GM23338 (cell line): ENCODE results near the gene ZEB2. TPM values are rescaled to one million over a fixed set of nuclear protein-coding genes. Genes with fewer than 3 reads are reported as not detected.
A peak's percentile ranks its signal among the peaks of the same experiment; 100 is the strongest.

Experiments used
- ATAC-seq: fragments of 200-7000 bp; cut with Tn5 transposase; 3 replicates; pipeline ENCODE4 v1.9.1; 2020
- DNase-seq: peaks from one replicate; pipeline ENCODE4 v3.0.0-alpha.2; 2015; ENCODE audit warnings: low spot score
- H2AFZ ChIP-seq: fragments of 200-600 bp; sonication (generic); 2 replicates; pipeline ENCODE4 v1.8.0; 2016; ENCODE audit warnings: antibody characterized with exemption, mild to moderate bottlenecking, moderate library complexity
- H3F3A ChIP-seq: fragments of 200-600 bp; sonication (generic); replicated peaks from 2 replicates; pipeline ENCODE4 v1.8.0; 2017; ENCODE audit warnings: antibody characterized with exemption, mixed run types, low read depth
- H3K27ac ChIP-seq: fragments of 200-600 bp; sonication (generic); 2 replicates; pipeline ENCODE4 v1.6.1; 2016; ENCODE audit warnings: low read depth
- H3K27me3 ChIP-seq: fragments of 200-600 bp; sonication (generic); 2 replicates; pipeline ENCODE4 v1.8.0; 2016; ENCODE audit warnings: mild to moderate bottlenecking, mixed run types, moderate library complexity; ENCODE audit not compliant: insufficient read depth
- H3K36me3 ChIP-seq: fragments of 200-600 bp; sonication (generic); 2 replicates; pipeline ENCODE4 v1.8.0; 2016; ENCODE audit warnings: mild to moderate bottlenecking; ENCODE audit not compliant: insufficient read depth
- H3K4me1 ChIP-seq: fragments of 200-600 bp; sonication (generic); 2 replicates; pipeline ENCODE4 v1.8.0; 2016; ENCODE audit warnings: mild to moderate bottlenecking, moderate library complexity; ENCODE audit not compliant: insufficient read depth
- H3K4me2 ChIP-seq: fragments of 200-600 bp; sonication (generic); 2 replicates; pipeline ENCODE4 v1.7.1; 2017; ENCODE audit warnings: mixed run types
- H3K4me3 ChIP-seq: fragments of 200-600 bp; sonication (generic); 2 replicates; pipeline ENCODE4 v1.6.1; 2016; ENCODE audit warnings: mixed run types
- H3K79me2 ChIP-seq: fragments of 200-600 bp; sonication (generic); replicated peaks from 2 replicates; pipeline ENCODE4 v1.8.0; 2017; ENCODE audit warnings: mild to moderate bottlenecking; ENCODE audit not compliant: insufficient read depth
- H3K9me2 ChIP-seq: fragments of 200-600 bp; sonication (generic); 2 replicates; pipeline ENCODE4 v1.8.0; 2017; ENCODE audit not compliant: insufficient read depth
- H4K20me1 ChIP-seq: fragments of 200-600 bp; sonication (generic); replicated peaks from 2 replicates; pipeline ENCODE4 v1.8.0; 2017; ENCODE audit warnings: mild to moderate bottlenecking; ENCODE audit not compliant: insufficient read depth
- H3K27ac Mint-ChIP-seq: 2 replicates; pipeline ENCODE4 v1.8.0; 2020; ENCODE audit warnings: inconsistent platforms, mild to moderate bottlenecking, moderate library complexity, mixed read lengths
- H3K27me3 Mint-ChIP-seq: 3 replicates; pipeline ENCODE4 v1.8.0; 2022; ENCODE audit warnings: low read depth, mild to moderate bottlenecking, moderate library complexity, mixed read lengths, inconsistent platforms; ENCODE audit not compliant: insufficient read depth, poor library complexity
- H3K36me3 Mint-ChIP-seq: 3 replicates; pipeline ENCODE4 v1.8.0; 2021; ENCODE audit warnings: low read depth, mild to moderate bottlenecking, inconsistent platforms, moderate library complexity, mixed read lengths
- H3K4me1 Mint-ChIP-seq: 3 replicates; pipeline ENCODE4 v1.8.0; 2020; ENCODE audit warnings: mild to moderate bottlenecking, inconsistent platforms, mixed read lengths
- H3K4me3 Mint-ChIP-seq: 3 replicates; pipeline ENCODE4 v1.8.0; 2021; ENCODE audit warnings: moderate library complexity, mild to moderate bottlenecking, inconsistent platforms, mixed read lengths
- H3K9me3 Mint-ChIP-seq: 3 replicates; pipeline ENCODE4 v1.8.0; 2020; ENCODE audit warnings: moderate library complexity, mild to moderate bottlenecking, inconsistent platforms, mixed read lengths
- CREB1 ChIP-seq: fragments of 250-450 bp; sonication (Bioruptor Pico); IDR thresholded peaks from 2 replicates; pipeline ENCODE4 v1.5.0; 2020; ENCODE audit warnings: low read depth, mild to moderate bottlenecking, moderate library complexity
- CTCF ChIP-seq, 2 experiments: fragments of 200-600 bp in 1 of 2; sonication (generic) in 1 of 2; conservative IDR thresholded peaks; 2 replicates each; pipeline versions ENCODE4 v1.5.1 to v1.6.1; 2016 to 2017; ENCODE audit warnings: antibody characterized with exemption in 2 of 2, low read depth in 2 of 2, mild to moderate bottlenecking in 2 of 2, moderate library complexity in 1 of 2
- ETS1 ChIP-seq: IDR thresholded peaks from 2 replicates; pipeline ENCODE4 v1.6.1; 2016; ENCODE audit warnings: antibody characterized with exemption
- EZH2 ChIP-seq: fragments of 200-600 bp; sonication (generic); IDR thresholded peaks from one replicate; pipeline ENCODE4 v1.8.0; 2017; ENCODE audit warnings: antibody characterized with exemption, mild to moderate bottlenecking, low read depth; ENCODE audit not compliant: unreplicated experiment
- EZH2phosphoT487 ChIP-seq: fragments of 200-600 bp; sonication (generic); IDR thresholded peaks from one replicate; pipeline ENCODE4 v1.8.1; 2018; ENCODE audit warnings: antibody characterized with exemption; ENCODE audit not compliant: unreplicated experiment
- JUNB ChIP-seq: IDR thresholded peaks from one replicate; pipeline ENCODE4 v1.6.1; 2016; ENCODE audit warnings: antibody characterized with exemption; ENCODE audit not compliant: unreplicated experiment
- NANOG ChIP-seq: IDR thresholded peaks from 2 replicates; pipeline ENCODE4 v1.6.1; 2016; ENCODE audit warnings: antibody characterized with exemption, borderline replicate concordance
- POLR2AphosphoS5 ChIP-seq: IDR thresholded peaks from 2 replicates; pipeline ENCODE4 v1.6.1; 2016; ENCODE audit warnings: antibody characterized with exemption, low read depth
- REST ChIP-seq: IDR thresholded peaks from one replicate; pipeline ENCODE4 v1.6.1; 2018; ENCODE audit warnings: antibody characterized with exemption; ENCODE audit not compliant: unreplicated experiment
- STAT1 ChIP-seq: IDR thresholded peaks from one replicate; pipeline ENCODE4 v1.6.1; 2016; ENCODE audit warnings: antibody characterized with exemption; ENCODE audit not compliant: unreplicated experiment
- ZNF114 ChIP-seq: fragments of 250-450 bp; sonication (Bioruptor Pico); IDR thresholded peaks from 2 replicates; pipeline ENCODE4 v1.5.0; 2020; ENCODE audit warnings: mild to moderate bottlenecking, moderate library complexity
- ZNF331 ChIP-seq: fragments of 250-450 bp; sonication (Bioruptor Pico); IDR thresholded peaks from 2 replicates; pipeline ENCODE4 v1.5.0; 2020; ENCODE audit warnings: low read depth, mild to moderate bottlenecking, moderate library complexity
- ZNF462 ChIP-seq: fragments of 250-450 bp; sonication (Bioruptor Pico); IDR thresholded peaks from 2 replicates; pipeline ENCODE4 v1.5.0; 2020; ENCODE audit warnings: mild to moderate bottlenecking, moderate library complexity
- polyA plus RNA-seq: library from polyadenylated mRNA; unstranded; fragments of >200 nt; fragmentation: Nextera tagmentation; extraction: Ambion mirVana; gene quantifications from 2 replicates; pipeline ENCODE4 v1.2.1, GENCODE V29; 2016
- total RNA-seq: library from RNA; depleted of rRNA; stranded (reverse); fragments of >200 nt; shearing (Covaris generic); gene quantifications from 2 replicates; pipeline ENCODE4 v1.2.3, GENCODE V29; 2014

The ZEB2 gene
- total and polyA plus RNA-seq, 2 experiments from 2014 or later, result 0.45 TPM; not detected in 1

GRCh38 chr2:144431998-144432397 lies 87.9 kb downstream of the ZEB2 start:
- H3K4me1 ChIP-seq, result peaks cover 16% of the 10 kb centered on the region

More at GRCh38 chr2:144431998-144432397, 87.9 kb downstream of the ZEB2 start:
- no peaks in the 10 kb centered on the region for H3F3A ChIP-seq
- H3K27me3 ChIP-seq, result no peaks in the 10 kb centered on the region
- H3K36me3 Mint-ChIP-seq, result no peaks in the 10 kb centered on the region
- no peaks in the 10 kb centered on the region for H3K9me3 Mint-ChIP-seq
- no peaks in the 10 kb centered on the region for H3K79me2 ChIP-seq
- H3K4me1 Mint-ChIP-seq, result peaks cover 7% of the 10 kb centered on the region
- no peak for DNase-seq
- no peaks in the 10 kb centered on the region for H3K27me3 Mint-ChIP-seq
- TF ChIP-seq JUNB (no peak), NANOG (no peak), ZNF331 (CRISPR knock-in tag) (no peak), CTCF (conservative IDR thresholded peaks at IDR 0.05; ENCODE audit: low read depth in 2 of 2) (no peak), EZH2phosphoT487 (no peak), REST (no peak), ZNF114 (CRISPR knock-in tag) (no peak), ZNF462 (no peak), ETS1 (no peak), POLR2AphosphoS5 (no peak), EZH2 (no peak), STAT1 (no peak), CREB1 (no peak)
- ATAC-seq, result no peak
- H3K4me3 ChIP-seq, result peak overlapping the region; percentile 7; the same call in 1 of the 2 replicates
- H4K20me1 ChIP-seq, result no peaks in the 10 kb centered on the region
- no peaks in the 10 kb centered on the region for H3K36me3 ChIP-seq
- no peaks in the 10 kb centered on the region for H3K9me2 ChIP-seq
- H3K27ac Mint-ChIP-seq, result no peak overlapping the region
- H3K27ac ChIP-seq, result no peak overlapping the region
- no peak overlapping the region for H3K4me2 ChIP-seq
- 0 out of 3 replicates have a peak overlapping the region, but pooled peaks have one; percentile 5 for H3K4me3 Mint-ChIP-seq
- no peak overlapping the region for H2AFZ ChIP-seq
